HG03108 (cell line): Measurements from ENCODE around the gene CHRM5.
A peak's percentile ranks its signal among the peaks of the same experiment; 100 is the strongest.

Experiments
- ATAC-seq: cut with Tn5 transposase; IDR thresholded peaks from one replicate; pipeline ENCODE4 v1.9.1; 2021; ENCODE audit warnings: moderate library complexity; ENCODE audit not compliant: unreplicated experiment

CHRM5 gene

GRCh38 chr15:34084086-34084485 is 115.8 kb downstream of the CHRM5 start:
- ATAC-seq = no peak

GRCh38 chr15:34085746-34086145 is 117.4 kb downstream of the CHRM5 start:
- ATAC-seq = no peak

- no peak for ATAC-seq
These were observed 131.6 kb downstream of the CHRM5 start for GRCh38 chr15:34099914-34100313.

- ATAC-seq = peak; percentile 99
These were observed 133.3 kb downstream of the CHRM5 start, which contains the start of the genes EMC7 and PGBD4 for GRCh38 chr15:34101366-34102174. TSS of gene EMC7 (minus strand) at chr15:34101862. CDS start at chr15:34101839, 23 bp downstream. TSS of gene PGBD4 (plus strand) at chr15:34102083. CDS start at chr15:34102532, 449 bp downstream.

GRCh38 chr15:34102175-34102925 is 134.1 kb downstream of the CHRM5 start:
- ATAC-seq = no peak

GRCh38 chr15:34106423-34106822 is 138.1 kb downstream of the CHRM5 start:
- no peak for ATAC-seq

- ATAC-seq = no peak
These were observed 139.0 kb downstream of the CHRM5 start for GRCh38 chr15:34107315-34107714.

GRCh38 chr15:34109797-34110663 is 141.7 kb downstream of the CHRM5 start:
- ATAC-seq = no peak

- ATAC-seq = no peak
These were observed 143.2 kb downstream of the CHRM5 start for GRCh38 chr15:34111488-34111887.

GRCh38 chr15:34114215-34114614 is 145.9 kb downstream of the CHRM5 start:
- ATAC-seq = no peak

GRCh38 chr15:34114739-34115138 is 146.4 kb downstream of the CHRM5 start:
- no peak for ATAC-seq

- ATAC-seq = no peak
These were observed 148.3 kb downstream of the CHRM5 start for GRCh38 chr15:34116620-34117019.
